OCI-LY1 (cell line): ENCODE results near the gene GOLGA6B.

Experiments
- H2AFZ ChIP-seq: fragments of 200-600 bp; sonication (generic), shearing (Covaris generic); 2 replicates; pipeline ENCODE4 v1.6.0; 2014; ENCODE audit warnings: antibody characterized with exemption, mild to moderate bottlenecking, low read length
- H3F3A ChIP-seq: fragments of 200-600 bp; sonication (generic), shearing (Covaris generic); 2 replicates; pipeline ENCODE4 v1.6.0; 2014; ENCODE audit warnings: mild to moderate bottlenecking, antibody characterized with exemption, low read length, moderate library complexity; ENCODE audit not compliant: insufficient read depth
- H3K27ac ChIP-seq: fragments of 200-600 bp; sonication (generic); 2 replicates; pipeline ENCODE4 v1.5.1; 2014; ENCODE audit warnings: low read length, mixed run types, mild to moderate bottlenecking, low read depth; ENCODE audit not compliant: poor library complexity, severe bottlenecking
- H3K27me3 ChIP-seq: fragments of 200-600 bp; sonication (generic); 2 replicates; pipeline ENCODE4 v1.6.0; 2014; ENCODE audit warnings: antibody characterized with exemption, mild to moderate bottlenecking, low read length, moderate library complexity; ENCODE audit not compliant: insufficient read depth
- H3K36me3 ChIP-seq: fragments of 200-600 bp; sonication (generic); 2 replicates; pipeline ENCODE4 v1.6.1; 2014; ENCODE audit warnings: mild to moderate bottlenecking, antibody characterized with exemption, low read length, moderate library complexity, mixed read lengths; ENCODE audit not compliant: insufficient read depth
- H3K4me1 ChIP-seq: fragments of 200-600 bp; sonication (generic); 2 replicates; pipeline ENCODE4 v1.5.1; 2014; ENCODE audit warnings: mild to moderate bottlenecking, low read length, moderate library complexity; ENCODE audit not compliant: insufficient read depth, severe bottlenecking
- H3K4me2 ChIP-seq: fragments of 200-600 bp; sonication (generic), shearing (Covaris generic); 2 replicates; pipeline ENCODE4 v1.6.1; 2014; ENCODE audit warnings: low read length
- H3K4me3 ChIP-seq: fragments of 200-600 bp; sonication (generic); 2 replicates; pipeline ENCODE4 v1.5.1; 2014; ENCODE audit warnings: low read length, low read depth, mild to moderate bottlenecking, mixed read lengths; ENCODE audit not compliant: poor library complexity, severe bottlenecking
- H3K79me2 ChIP-seq: fragments of 200-600 bp; shearing (Covaris generic); 2 replicates; pipeline ENCODE4 v1.6.1; 2016; ENCODE audit warnings: mixed run types, low read length, mixed read lengths; ENCODE audit not compliant: insufficient read depth
- H3K9ac ChIP-seq: fragments of 200-600 bp; sonication (generic), shearing (Covaris generic); 2 replicates; pipeline ENCODE4 v1.6.1; 2014; ENCODE audit warnings: mild to moderate bottlenecking, low read length, mixed read lengths
- H3K9me2 ChIP-seq: fragments of 200-600 bp; sonication (generic), shearing (Covaris generic); 2 replicates; pipeline ENCODE4 v1.6.1; 2014; ENCODE audit warnings: low read depth, mild to moderate bottlenecking, low read length, mixed read lengths
- H3K9me3 ChIP-seq: fragments of 200-600 bp; shearing (Covaris generic); 2 replicates; pipeline ENCODE4 v1.6.1; 2014; ENCODE audit warnings: low read length, mixed read lengths
- H4K20me1 ChIP-seq: fragments of 200-600 bp; sonication (generic), shearing (Covaris generic); 2 replicates; pipeline ENCODE4 v1.6.0; 2016; ENCODE audit warnings: mild to moderate bottlenecking, low read length; ENCODE audit not compliant: insufficient read depth
- EZH2 ChIP-seq: fragments of 200-600 bp; sonication (generic), shearing (Covaris generic); IDR thresholded peaks from 2 replicates; pipeline ENCODE4 v1.8.0; 2017; ENCODE audit warnings: borderline replicate concordance, mixed run types, mild to moderate bottlenecking, antibody characterized with exemption, low read length, moderate library complexity, mixed read lengths
- TF ChIP-seq, protein P1 (sequence below): fragments of 200-600 bp; sonication (generic), shearing (Covaris generic); IDR thresholded peaks from 2 replicates; pipeline ENCODE4 v1.5.1; 2017; ENCODE audit warnings: mild to moderate bottlenecking, antibody characterized with exemption, low read length, moderate library complexity, mixed read lengths

Gene GOLGA6B

DNA sequence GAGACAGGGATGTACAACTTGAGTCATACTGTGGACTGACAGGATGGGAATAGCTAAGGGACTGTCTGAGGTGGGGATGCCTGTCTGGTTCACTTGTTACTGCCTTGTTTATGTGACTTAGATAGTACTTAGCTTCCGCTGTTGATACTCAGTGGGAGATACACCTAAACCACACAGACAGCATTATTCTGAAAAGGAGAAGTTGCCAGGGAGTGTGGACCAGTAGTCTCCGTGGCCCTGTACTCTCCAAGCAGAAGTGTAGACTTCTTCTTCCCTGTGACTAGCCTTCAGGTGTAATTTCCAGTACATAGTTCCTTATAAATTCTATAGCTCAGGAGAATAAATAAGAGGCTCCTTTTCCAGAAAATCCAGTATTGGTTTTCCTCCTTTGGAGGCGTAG, 26.4 kb downstream of the GOLGA6B start:
- H3K9me2 ChIP-seq, result no peaks in the 10 kb centered on the region
- H2AFZ ChIP-seq, result no peak overlapping the region
- TF ChIP-seq EZH2, result no peak
- TF ChIP-seq, protein P1, sequence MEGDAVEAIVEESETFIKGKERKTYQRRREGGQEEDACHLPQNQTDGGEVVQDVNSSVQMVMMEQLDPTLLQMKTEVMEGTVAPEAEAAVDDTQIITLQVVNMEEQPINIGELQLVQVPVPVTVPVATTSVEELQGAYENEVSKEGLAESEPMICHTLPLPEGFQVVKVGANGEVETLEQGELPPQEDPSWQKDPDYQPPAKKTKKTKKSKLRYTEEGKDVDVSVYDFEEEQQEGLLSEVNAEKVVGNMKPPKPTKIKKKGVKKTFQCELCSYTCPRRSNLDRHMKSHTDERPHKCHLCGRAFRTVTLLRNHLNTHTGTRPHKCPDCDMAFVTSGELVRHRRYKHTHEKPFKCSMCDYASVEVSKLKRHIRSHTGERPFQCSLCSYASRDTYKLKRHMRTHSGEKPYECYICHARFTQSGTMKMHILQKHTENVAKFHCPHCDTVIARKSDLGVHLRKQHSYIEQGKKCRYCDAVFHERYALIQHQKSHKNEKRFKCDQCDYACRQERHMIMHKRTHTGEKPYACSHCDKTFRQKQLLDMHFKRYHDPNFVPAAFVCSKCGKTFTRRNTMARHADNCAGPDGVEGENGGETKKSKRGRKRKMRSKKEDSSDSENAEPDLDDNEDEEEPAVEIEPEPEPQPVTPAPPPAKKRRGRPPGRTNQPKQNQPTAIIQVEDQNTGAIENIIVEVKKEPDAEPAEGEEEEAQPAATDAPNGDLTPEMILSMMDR, result no peak
- peaks cover 14% of the 10 kb centered on the region for H3K4me1 ChIP-seq
- no peaks in the 10 kb centered on the region for H3K9me3 ChIP-seq
- no peaks in the 10 kb centered on the region for H3K79me2 ChIP-seq
- no peaks in the 10 kb centered on the region for H3K27me3 ChIP-seq
- no peak overlapping the region for H3K9ac ChIP-seq
- no peaks in the 10 kb centered on the region for H4K20me1 ChIP-seq
- H3K27ac ChIP-seq, result no peak overlapping the region
- H3K4me2 ChIP-seq, result no peak overlapping the region; the same call in 1 of the 2 replicates
- no peak overlapping the region for H3K4me3 ChIP-seq
- no peaks in the 10 kb centered on the region for H3F3A ChIP-seq
- no peaks in the 10 kb centered on the region for H3K36me3 ChIP-seq

DNA sequence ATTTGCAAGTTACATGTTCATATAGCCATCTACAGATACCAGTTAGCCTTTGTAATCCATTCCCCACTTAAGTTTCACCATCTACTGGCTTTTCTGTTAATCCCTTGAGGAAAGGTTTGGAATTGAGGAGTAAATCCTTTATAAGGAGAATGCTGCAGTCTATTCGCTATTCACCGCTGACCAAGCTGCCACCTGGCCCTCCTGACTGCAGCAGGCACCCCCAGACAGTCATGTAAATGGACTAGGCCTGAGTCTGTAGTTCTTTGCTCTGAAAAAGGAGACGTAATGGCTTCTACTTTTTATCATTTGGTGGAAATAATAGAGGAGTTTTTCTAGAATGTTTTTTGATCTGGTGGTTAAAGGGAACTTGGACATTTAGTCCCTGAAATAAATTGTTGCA, 28.3 kb downstream of the GOLGA6B start:
- no peak overlapping the region for H2AFZ ChIP-seq

DNA sequence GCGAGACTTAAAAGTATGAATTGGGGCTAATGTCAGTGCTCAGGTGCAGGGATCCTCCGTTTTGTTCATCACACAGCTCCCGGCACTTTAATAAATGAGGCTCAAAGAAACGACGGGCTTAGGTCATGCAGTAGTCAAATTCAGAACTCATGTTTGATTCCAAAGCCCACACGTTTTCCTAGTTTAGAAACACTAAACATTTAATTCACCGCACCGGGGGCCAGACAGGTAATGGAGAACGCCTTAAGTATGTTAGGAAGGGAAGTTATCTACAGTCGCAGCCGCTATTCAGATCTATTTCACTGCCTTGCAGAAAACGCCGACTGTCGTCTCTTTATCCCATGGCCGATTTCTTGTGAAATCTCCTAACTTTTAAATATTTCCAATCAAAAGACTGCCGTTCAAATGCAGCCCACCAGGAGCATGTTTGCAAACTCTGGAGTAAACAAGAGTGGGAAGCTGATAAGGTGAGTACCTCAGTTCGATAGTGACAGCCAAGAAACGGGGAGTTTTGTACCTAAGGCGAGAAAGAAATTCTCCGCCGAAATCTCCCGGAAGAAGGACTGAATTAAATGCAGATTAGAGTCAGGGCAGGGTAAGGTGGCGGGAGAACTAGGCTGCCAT, 30.9 kb downstream of the GOLGA6B start:
- Histone ChIP-seq H3K79me2 (no peaks in the 10 kb centered on the region), H3K27me3 (no peaks in the 10 kb centered on the region), H2AFZ (0 out of 2 replicates have a peak overlapping the region, but pooled peaks have one; percentile 6), H3K4me1 (peaks cover 33% of the 10 kb centered on the region), H3K27ac (peak overlapping the region; percentile 86), H3K9me3 (no peaks in the 10 kb centered on the region), H4K20me1 (no peaks in the 10 kb centered on the region), H3K9me2 (no peaks in the 10 kb centered on the region), H3K4me3 (peak overlapping the region; percentile 76), H3K9ac (peak overlapping the region; percentile 77), H3K4me2 (peak overlapping the region; percentile 81), H3F3A (peaks cover 4% of the 10 kb centered on the region; the same call in 1 of the 2 replicates), H3K36me3 (no peaks in the 10 kb centered on the region)
- TF ChIP-seq, protein P1, result no peak
- no peak for TF ChIP-seq EZH2

More for the DNA sequence above, 28.3 kb downstream of the GOLGA6B start:
- no peaks in the 10 kb centered on the region for H3K9me2 ChIP-seq
- peaks cover 23% of the 10 kb centered on the region for H3K4me1 ChIP-seq
- H4K20me1 ChIP-seq, result no peaks in the 10 kb centered on the region
- no peak overlapping the region for H3K9ac ChIP-seq
- no peak overlapping the region for H3K4me2 ChIP-seq
- no peaks in the 10 kb centered on the region for H3K79me2 ChIP-seq
- H3K9me3 ChIP-seq, result no peaks in the 10 kb centered on the region
- H3F3A ChIP-seq, result no peaks in the 10 kb centered on the region
- no peak overlapping the region for H3K4me3 ChIP-seq
- no peaks in the 10 kb centered on the region for H3K27me3 ChIP-seq
- TF ChIP-seq, protein P1, result no peak
- TF ChIP-seq EZH2, result no peak
- H3K27ac ChIP-seq, result no peak overlapping the region
- H3K36me3 ChIP-seq, result no peaks in the 10 kb centered on the region
